Mesendoderm (in vitro differentiated cells): ENCODE measurements around the gene TTYH2.

Experiments used
- DNase-seq: peaks from one replicate; pipeline ENCODE4 v3.0.0; 2013
- H2AK5ac ChIP-seq: 2 replicates; pipeline ENCODE4 v1.6.1; 2013; ENCODE audit warnings: low read length, inconsistent platforms
- H2BK120ac ChIP-seq: 2 replicates; pipeline ENCODE4 v1.6.1; 2013; ENCODE audit warnings: low read depth, mild to moderate bottlenecking, low read length, moderate library complexity, mixed read lengths
- H2BK15ac ChIP-seq: replicated peaks from 2 replicates; pipeline ENCODE4 v1.6.1; 2013; ENCODE audit warnings: low read depth, mild to moderate bottlenecking, moderate library complexity
- H2BK5ac ChIP-seq: 2 replicates; pipeline ENCODE4 v1.6.1; 2013; ENCODE audit warnings: low read length, inconsistent platforms
- H3K18ac ChIP-seq: 2 replicates; pipeline ENCODE4 v1.6.1; 2013; ENCODE audit warnings: mild to moderate bottlenecking, low read length, mixed read lengths
- H3K23ac ChIP-seq: one replicate; pipeline ENCODE4 v1.6.1; 2013; ENCODE audit warnings: low read length
- H3K27ac ChIP-seq: 2 replicates; pipeline ENCODE4 v1.5.1; 2013; ENCODE audit warnings: low read depth, mild to moderate bottlenecking, inconsistent platforms, low read length, moderate library complexity
- H3K27me3 ChIP-seq: 2 replicates; pipeline ENCODE4 v1.6.1; 2013; ENCODE audit warnings: low read length, control low read depth, mild to moderate bottlenecking, inconsistent platforms; ENCODE audit not compliant: insufficient read depth, poor library complexity
- H3K36me3 ChIP-seq: 2 replicates; pipeline ENCODE4 v1.6.1; 2013; ENCODE audit warnings: low read length, inconsistent platforms; ENCODE audit not compliant: control insufficient read depth, insufficient read depth
- H3K4ac ChIP-seq: one replicate; pipeline ENCODE4 v1.6.1; 2013; ENCODE audit warnings: low read depth, mild to moderate bottlenecking, low read length, moderate library complexity
- H3K4me1 ChIP-seq: 2 replicates; pipeline ENCODE4 v1.6.1; 2013; ENCODE audit warnings: low read depth, low read length, inconsistent platforms; ENCODE audit not compliant: control insufficient read depth
- H3K4me2 ChIP-seq: 2 replicates; pipeline ENCODE4 v1.6.1; 2013; ENCODE audit warnings: low read length
- H3K4me3 ChIP-seq: 2 replicates; pipeline ENCODE4 v1.5.1; 2013; ENCODE audit warnings: mild to moderate bottlenecking, low read length
- H3K56ac ChIP-seq: one replicate; pipeline ENCODE4 v1.6.1; 2013; ENCODE audit warnings: low read length
- H3K79me1 ChIP-seq: 2 replicates; pipeline ENCODE4 v1.6.1; 2013; ENCODE audit warnings: low read length, inconsistent platforms
- H3K79me2 ChIP-seq: 2 replicates; pipeline ENCODE4 v1.6.1; 2013; ENCODE audit warnings: mild to moderate bottlenecking, low read length; ENCODE audit not compliant: control insufficient read depth, insufficient read depth
- H3K9ac ChIP-seq: 2 replicates; pipeline ENCODE4 v1.6.1; 2013; ENCODE audit warnings: low read length, inconsistent platforms
- H4K5ac ChIP-seq: one replicate; pipeline ENCODE4 v1.6.1; 2013; ENCODE audit warnings: low read length
- H4K8ac ChIP-seq: one replicate; pipeline ENCODE4 v1.6.1; 2013; ENCODE audit warnings: low read depth, mild to moderate bottlenecking, control low read depth, low read length, moderate library complexity
- WGBS: extraction: QIAGEN DNeasy Blood & Tissue Kit; methylation state at CpG from one replicate; pipeline ENCODE4 v1.1.7; 2013; ENCODE audit warnings: low lambda C conversion rate, missing lambda C conversion rate; ENCODE audit not compliant: insufficient coverage; ENCODE audit errors: extremely low coverage; 5-methylcytosine and 5-hydroxymethylcytosine counted together

Gene TTYH2

DNA sequence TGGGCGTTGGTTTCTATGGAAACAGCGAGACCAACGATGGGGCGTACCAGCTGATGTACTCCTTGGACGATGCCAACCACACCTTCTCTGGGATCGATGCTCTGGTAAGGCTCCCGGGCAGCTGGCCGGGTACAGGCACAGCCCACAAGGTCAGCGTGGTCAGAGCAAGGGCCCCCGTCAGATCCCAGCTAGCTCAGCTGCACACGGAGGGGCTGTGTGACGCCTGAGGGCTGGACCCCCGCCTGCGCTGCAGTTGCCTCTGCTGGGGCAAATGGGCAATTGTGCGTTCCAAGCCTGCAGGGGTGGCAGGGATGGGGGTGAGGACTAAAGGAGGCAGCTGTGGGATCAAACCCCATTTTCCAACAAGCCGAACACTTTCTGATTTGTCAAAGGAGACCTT, 17.5 kb downstream of the TTYH2 start:
- no CpG with 5 or more reads among the region's 16 CpGs for WGBS
- H3K36me3 ChIP-seq: no peaks in the 10 kb centered on the region
- H2BK5ac ChIP-seq: no peak overlapping the region

DNA sequence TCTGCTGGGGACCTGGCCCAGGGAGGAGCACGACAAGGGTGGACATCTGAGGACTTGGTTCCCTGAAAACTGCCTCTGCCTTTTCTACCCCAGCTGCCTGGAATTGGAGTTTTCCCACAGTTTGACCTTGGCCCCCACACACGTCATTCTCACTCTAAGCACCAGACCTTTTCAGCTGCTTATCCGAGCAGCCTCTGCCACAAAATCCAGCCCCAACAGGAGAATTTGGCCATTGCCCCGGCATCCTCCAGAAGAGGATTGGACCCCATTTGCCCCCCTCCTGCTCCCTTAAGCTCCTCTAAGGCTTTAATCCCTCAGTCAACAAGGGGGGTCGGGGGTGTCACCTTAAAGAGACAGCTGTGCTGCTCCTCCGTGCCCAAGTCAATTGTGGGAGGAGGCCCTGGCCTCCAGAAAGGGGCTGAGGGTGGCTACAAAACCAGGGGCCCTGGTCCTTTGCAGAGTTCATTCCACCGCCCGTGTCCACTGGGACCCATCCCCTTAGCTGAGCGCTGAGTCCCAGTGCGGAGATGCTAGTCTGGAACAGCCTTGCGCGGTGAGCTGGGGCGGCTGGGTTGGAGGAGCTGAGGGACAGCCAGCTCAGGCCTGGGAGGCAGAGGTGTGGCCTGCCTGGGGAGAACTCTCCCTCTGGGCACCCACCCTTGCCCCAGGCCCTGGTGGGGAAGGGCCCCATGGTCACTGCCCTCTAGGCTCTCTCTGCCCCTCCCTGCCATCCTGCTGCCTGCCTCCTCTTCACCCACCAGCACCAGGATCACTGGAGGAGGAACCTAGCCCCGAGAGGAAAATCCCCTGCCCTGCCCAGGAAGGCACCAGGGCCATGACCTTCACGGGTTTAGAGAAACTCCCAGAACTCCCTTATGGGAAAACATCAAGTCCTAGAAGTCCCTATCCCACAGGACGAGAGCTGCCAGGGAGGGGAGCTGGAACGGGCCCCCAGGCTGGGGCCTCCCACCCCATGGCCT, 18.8 kb downstream of the TTYH2 start:
- Histone ChIP-seq H3K23ac (no peak overlapping the region), H3K4me3 (no peak overlapping the region), H3K79me1 (no peaks in the 10 kb centered on the region), H3K9ac (no peak overlapping the region), H4K8ac (no peak overlapping the region), H3K4ac (no peak overlapping the region), H2AK5ac (no peak overlapping the region), H3K18ac (no peak overlapping the region), H3K79me2 (no peaks in the 10 kb centered on the region), H3K36me3 (no peaks in the 10 kb centered on the region), H2BK5ac (no peak overlapping the region), H3K4me1 (no peaks in the 10 kb centered on the region), H4K5ac (no peak overlapping the region), H3K4me2 (no peak overlapping the region), H3K27me3 (no peaks in the 10 kb centered on the region), H2BK120ac (no peak overlapping the region), H3K27ac (no peak overlapping the region), H2BK15ac (no peak overlapping the region), H3K56ac (no peak overlapping the region)
- DNase-seq: no peak
- no CpG with 5 or more reads among the region's 17 CpGs for WGBS

More for the DNA sequence above, 17.5 kb downstream of the TTYH2 start:
- Histone ChIP-seq H3K23ac (no peak overlapping the region), H3K27me3 (no peaks in the 10 kb centered on the region), H3K27ac (no peak overlapping the region), H3K9ac (no peak overlapping the region), H4K8ac (no peak overlapping the region), H3K18ac (no peak overlapping the region), H2AK5ac (no peak overlapping the region), H3K79me2 (no peaks in the 10 kb centered on the region), H2BK15ac (no peak overlapping the region), H3K56ac (no peak overlapping the region), H3K79me1 (no peaks in the 10 kb centered on the region), H3K4me1 (no peaks in the 10 kb centered on the region), H3K4me2 (no peak overlapping the region), H3K4me3 (no peak overlapping the region), H4K5ac (no peak overlapping the region), H3K4ac (no peak overlapping the region), H2BK120ac (no peak overlapping the region)
- DNase-seq: no peak

DNA sequence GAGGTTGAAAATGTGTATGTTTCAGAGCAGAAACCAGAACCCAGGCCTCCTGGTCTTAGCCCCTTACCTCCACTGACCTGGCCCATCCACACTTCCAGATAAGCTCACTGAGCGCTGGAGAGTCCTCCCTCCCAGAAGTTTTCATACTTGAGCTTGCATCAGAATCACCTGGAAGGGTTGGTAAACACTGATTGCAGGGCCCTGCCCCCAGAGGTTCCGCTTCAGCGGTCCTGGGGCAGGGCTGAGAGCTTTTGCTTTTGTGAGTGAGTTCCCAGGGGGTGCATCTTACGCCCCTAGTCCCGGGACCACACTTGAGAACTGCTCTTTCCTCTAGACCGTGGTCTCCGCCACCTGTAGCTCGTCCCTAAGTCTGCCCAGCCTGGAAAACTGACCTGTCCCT, 20.6 kb downstream of the TTYH2 start:
- H3K79me2 ChIP-seq: no peaks in the 10 kb centered on the region

DNA sequence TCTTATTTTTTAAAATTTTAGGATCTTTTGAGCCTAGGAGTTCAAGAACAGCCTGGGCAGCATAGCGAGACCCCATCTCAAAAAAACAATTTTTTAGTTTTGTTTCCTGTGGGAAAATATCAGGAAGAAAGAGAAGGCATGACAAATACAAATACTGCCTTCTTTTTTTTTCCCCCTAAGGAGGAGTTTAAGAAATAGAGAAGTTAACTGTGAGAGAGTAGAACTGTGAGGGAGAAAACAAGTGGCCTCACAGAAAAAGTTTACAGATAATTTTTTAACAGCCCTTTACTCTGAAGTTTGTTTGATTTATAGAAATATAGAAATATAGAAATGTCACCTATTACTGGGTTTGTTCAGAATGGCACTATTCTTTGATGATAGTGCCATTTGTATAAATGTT, 21.1 kb downstream of the TTYH2 start:
- H3K79me1 ChIP-seq: no peaks in the 10 kb centered on the region
- H4K5ac ChIP-seq: no peak overlapping the region
- no peak overlapping the region for H2BK15ac ChIP-seq
- H4K8ac ChIP-seq: no peak overlapping the region
- H3K36me3 ChIP-seq: no peaks in the 10 kb centered on the region
- no peak overlapping the region for H3K18ac ChIP-seq
- no peaks in the 10 kb centered on the region for H3K4me1 ChIP-seq
- H3K27ac ChIP-seq: no peak overlapping the region
- H3K9ac ChIP-seq: no peak overlapping the region
- no peak for DNase-seq
- H3K4me3 ChIP-seq: no peak overlapping the region
- no peaks in the 10 kb centered on the region for H3K79me2 ChIP-seq
- no peak overlapping the region for H2BK120ac ChIP-seq
- H2BK5ac ChIP-seq: no peak overlapping the region
- no peak overlapping the region for H3K4me2 ChIP-seq
- no peak overlapping the region for H2AK5ac ChIP-seq
- no peak overlapping the region for H3K56ac ChIP-seq
- no CpG with 5 or more reads among the region's 1 CpG for WGBS
- no peak overlapping the region for H3K4ac ChIP-seq
- H3K23ac ChIP-seq: no peak overlapping the region
- H3K27me3 ChIP-seq: no peaks in the 10 kb centered on the region

More for the DNA sequence above, 20.6 kb downstream of the TTYH2 start:
- no peak overlapping the region for H2BK15ac ChIP-seq
- no peak overlapping the region for H4K5ac ChIP-seq
- no peak overlapping the region for H3K27ac ChIP-seq
- H4K8ac ChIP-seq: no peak overlapping the region
- H3K56ac ChIP-seq: no peak overlapping the region
- no peak overlapping the region for H2BK120ac ChIP-seq
- H3K27me3 ChIP-seq: no peaks in the 10 kb centered on the region
- no peak overlapping the region for H3K4me2 ChIP-seq
- no peak overlapping the region for H3K18ac ChIP-seq
- no peak overlapping the region for H3K4me3 ChIP-seq
- H3K23ac ChIP-seq: no peak overlapping the region
- WGBS: no CpG with 5 or more reads among the region's 8 CpGs
- no peak overlapping the region for H3K4ac ChIP-seq
- no peak overlapping the region for H2AK5ac ChIP-seq
- no peaks in the 10 kb centered on the region for H3K79me1 ChIP-seq
- no peaks in the 10 kb centered on the region for H3K36me3 ChIP-seq
- no peaks in the 10 kb centered on the region for H3K4me1 ChIP-seq
- DNase-seq: no peak
- no peak overlapping the region for H3K9ac ChIP-seq
- no peak overlapping the region for H2BK5ac ChIP-seq

DNA sequence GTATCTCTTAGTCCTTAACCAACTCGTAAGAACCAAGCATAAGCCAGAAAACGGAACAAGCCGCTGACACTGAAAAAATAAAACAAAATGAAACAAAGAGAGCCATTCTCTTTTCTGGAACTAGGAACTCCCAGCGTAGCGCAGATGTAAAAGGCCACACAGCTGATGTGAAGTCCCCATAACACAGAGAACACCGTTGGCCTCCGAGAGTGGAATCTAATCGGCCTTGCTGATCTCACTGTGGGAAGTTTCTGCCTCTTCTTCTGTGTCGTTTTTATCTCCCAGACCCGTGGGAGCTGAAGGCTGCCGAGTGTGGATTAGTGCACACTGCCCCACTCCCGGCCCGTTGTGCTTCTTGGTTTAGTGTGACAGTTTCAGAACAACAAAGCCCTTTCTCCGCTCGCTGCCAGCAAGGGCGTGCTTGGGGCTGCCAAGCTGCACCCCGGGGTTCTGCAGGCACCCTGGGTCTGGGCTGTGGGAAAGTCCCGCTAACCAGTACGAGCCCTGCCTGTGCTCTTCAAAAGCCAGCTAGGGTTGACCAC, 21.7 kb downstream of the TTYH2 start:
- DNase-seq: no peak
- Histone ChIP-seq H2BK120ac (no peak overlapping the region), H3K79me2 (no peaks in the 10 kb centered on the region), H3K18ac (no peak overlapping the region), H3K27me3 (no peaks in the 10 kb centered on the region), H3K79me1 (no peaks in the 10 kb centered on the region), H4K8ac (no peak overlapping the region), H3K4me2 (no peak overlapping the region), H2BK15ac (no peak overlapping the region), H4K5ac (no peak overlapping the region), H2AK5ac (no peak overlapping the region), H2BK5ac (no peak overlapping the region), H3K4ac (no peak overlapping the region), H3K23ac (no peak overlapping the region), H3K4me3 (no peak overlapping the region), H3K36me3 (no peaks in the 10 kb centered on the region), H3K9ac (no peak overlapping the region), H3K4me1 (no peaks in the 10 kb centered on the region), H3K56ac (no peak overlapping the region), H3K27ac (no peak overlapping the region)
- WGBS: no CpG with 5 or more reads among the region's 19 CpGs
